OCI-LY1 (cell line): Measurements from ENCODE around the gene CD38.

Experiments used
- CTCF ChIP-seq: fragments of 200-600 bp; sonication (generic), shearing (Covaris generic); IDR thresholded peaks from 2 replicates; pipeline ENCODE4 v1.5.1; 2017; ENCODE audit warnings: mild to moderate bottlenecking, antibody characterized with exemption, low read length, moderate library complexity, mixed read lengths
- EZH2 ChIP-seq: fragments of 200-600 bp; sonication (generic), shearing (Covaris generic); IDR thresholded peaks from 2 replicates; pipeline ENCODE4 v1.8.0; 2017; ENCODE audit warnings: borderline replicate concordance, mixed run types, mild to moderate bottlenecking, antibody characterized with exemption, low read length, moderate library complexity, mixed read lengths

GRCh38 chr4:15809058-15809457, 30.9 kb downstream of the CD38 start:
- TF ChIP-seq CTCF: no peak
- TF ChIP-seq EZH2: no peak
